ENCODE data around the gene ASCC1. TPM values are rescaled to one million over a fixed set of nuclear protein-coding genes. Genes with fewer than 3 reads are reported as not detected.
A peak's percentile ranks its signal among the peaks of the same experiment; 100 is the strongest.

Gene ASCC1
- total RNA-seq, 4 donors from 2014 or later = 24.4 to 42.4 (median 35.2) TPM

GRCh38 chr10:72176701-72177100 is 39.4 kb downstream of the ASCC1 start:
- Histone ChIP-seq H3K9me3 (no peaks in the 10 kb centered on the region), H3K36me3 (peaks cover 0 to 29% of the 10 kb centered on the region in 2 donors), H3K4me1 (peaks cover 0 to 15% (median 4%) of the 10 kb centered on the region in 3 donors), H3K4me3 (no peak overlapping the region), H3K27ac (no peak overlapping the region), H3K27me3 (no peaks in the 10 kb centered on the region)
- no peak for ATAC-seq
- WGBS, 2 donors (ENCODE audit: low coverage in 1 of 2) = 86 to 93% methylated on average over 2 of the region's 2 CpGs
- TF ChIP-seq CTCF (IDR thresholded peaks at IDR 0.05) (no peak), EP300 (IDR thresholded peaks at IDR 0.05) (no peak), POLR2A (IDR thresholded peaks at IDR 0.05) (no peak)

- peak overlapping the region in 1 of 4 donors; percentile 28 for H3K27ac ChIP-seq
- no peak for ATAC-seq
- peaks cover 0 to 18% (median 4%) of the 10 kb centered on the region in 3 donors for H3K4me1 ChIP-seq
- H3K27me3 ChIP-seq = no peaks in the 10 kb centered on the region
- peaks cover 0 to 17% of the 10 kb centered on the region in 2 donors for H3K36me3 ChIP-seq
- H3K4me3 ChIP-seq = no peak overlapping the region
- no peak for TF ChIP-seq POLR2A (IDR thresholded peaks at IDR 0.05)
- no peak for TF ChIP-seq CTCF (IDR thresholded peaks at IDR 0.05)
- no peak for TF ChIP-seq EP300 (IDR thresholded peaks at IDR 0.05)
- no peak for TF ChIP-seq POLR2AphosphoS5 (IDR thresholded peaks at IDR 0.05)
- no peaks in the 10 kb centered on the region for H3K9me3 ChIP-seq
- WGBS, 2 donors (ENCODE audit: low coverage in 1 of 2) = 19 to 40% methylated on average over 1 of the region's 1 CpG
Observed at GRCh38 chr10:72175149-72175548, 40.9 kb downstream of the ASCC1 start.

- peaks cover 0 to 18% of the 10 kb centered on the region in 2 donors for H3K36me3 ChIP-seq
- no peak for TF ChIP-seq EP300 (IDR thresholded peaks at IDR 0.05)
- no peak for TF ChIP-seq POLR2A (IDR thresholded peaks at IDR 0.05)
- no peak for TF ChIP-seq POLR2AphosphoS5 (IDR thresholded peaks at IDR 0.05)
- TF ChIP-seq CTCF (IDR thresholded peaks at IDR 0.05) = no peak
- no peaks in the 10 kb centered on the region for H3K9me3 ChIP-seq
- H3K4me1 ChIP-seq = peaks cover 0 to 20% (median 4%) of the 10 kb centered on the region in 3 donors
- H3K27ac ChIP-seq = no peak overlapping the region
- no peak for ATAC-seq
- H3K27me3 ChIP-seq = no peaks in the 10 kb centered on the region
- no peak overlapping the region for H3K4me3 ChIP-seq
Observed at GRCh38 chr10:72174297-72174662, 41.8 kb downstream of the ASCC1 start.

GRCh38 chr10:72173619-72174296 is 42.3 kb downstream of the ASCC1 start:
- H3K4me3 ChIP-seq = no peak overlapping the region
- H3K9me3 ChIP-seq = no peaks in the 10 kb centered on the region
- ATAC-seq = no peak
- peaks cover 0 to 20% (median 4%) of the 10 kb centered on the region in 3 donors for H3K4me1 ChIP-seq
- peaks cover 0 to 18% of the 10 kb centered on the region in 2 donors for H3K36me3 ChIP-seq
- 63 to 82% methylated on average over 7 of the region's 7 CpGs for WGBS, 2 donors (ENCODE audit: low coverage in 1 of 2)
- no peak for TF ChIP-seq POLR2A (IDR thresholded peaks at IDR 0.05)
- no peak for TF ChIP-seq CTCF (IDR thresholded peaks at IDR 0.05)
- no peak for TF ChIP-seq POLR2AphosphoS5 (IDR thresholded peaks at IDR 0.05)
- no peak for TF ChIP-seq EP300 (IDR thresholded peaks at IDR 0.05)
- H3K27me3 ChIP-seq = no peaks in the 10 kb centered on the region
- H3K27ac ChIP-seq = no peak overlapping the region

GRCh38 chr10:72173262-72173618 is 42.8 kb downstream of the ASCC1 start:
- H3K27ac ChIP-seq = no peak overlapping the region
- TF ChIP-seq POLR2A (IDR thresholded peaks at IDR 0.05) (no peak), CTCF (IDR thresholded peaks at IDR 0.05) (no peak), POLR2AphosphoS5 (IDR thresholded peaks at IDR 0.05) (no peak), EP300 (IDR thresholded peaks at IDR 0.05) (no peak)
- 70 to 97% methylated on average over 3 of the region's 3 CpGs for WGBS, 2 donors (ENCODE audit: low coverage in 1 of 2)
- peaks cover 0 to 16% of the 10 kb centered on the region in 2 donors for H3K36me3 ChIP-seq
- no peaks in the 10 kb centered on the region for H3K27me3 ChIP-seq
- H3K4me3 ChIP-seq = no peak overlapping the region
- H3K9me3 ChIP-seq = no peaks in the 10 kb centered on the region
- peaks cover 0 to 20% (median 4%) of the 10 kb centered on the region in 3 donors for H3K4me1 ChIP-seq
- no peak for ATAC-seq

All from gastroesophageal sphincter (tissue), 4 donors.